GM20000 (cell line): ENCODE results near the gene RICTOR.
A peak's percentile ranks its signal among the peaks of the same experiment; 100 is the strongest.

Source experiments
- DNase-seq: peaks from one replicate; pipeline ENCODE4 v3.0.0; 2012; ENCODE audit warnings: low spot score
- CTCF ChIP-seq: IDR thresholded peaks from 2 replicates; pipeline ENCODE4 v1.5.1; 2012; ENCODE audit warnings: mild to moderate bottlenecking, control low read depth; ENCODE audit errors: extremely low read depth, missing control alignments

The RICTOR gene

GRCh38 chr5:39074017-39074814, at the start of gene RICTOR:
TSS of gene RICTOR (minus strand) at chr5:39074399. CDS start at chr5:39074377, 22 bp downstream.
- TF ChIP-seq CTCF = no peak
- DNase-seq = peak; percentile 97

- TF ChIP-seq CTCF = no peak
- no peak for DNase-seq
These were observed 47.7 kb upstream of the RICTOR start for GRCh38 chr5:39121922-39122321.

- TF ChIP-seq CTCF = no peak
- no peak for DNase-seq
These were observed 47.1 kb upstream of the RICTOR start for GRCh38 chr5:39121315-39121714.

GRCh38 chr5:39120052-39120420, 45.8 kb upstream of the RICTOR start:
- TF ChIP-seq CTCF = no peak
- no peak for DNase-seq

- TF ChIP-seq CTCF = no peak
- DNase-seq = no peak
These were observed 45.3 kb upstream of the RICTOR start for GRCh38 chr5:39119404-39120051.

- no peak for TF ChIP-seq CTCF
- DNase-seq = no peak
These were observed 44.4 kb upstream of the RICTOR start for GRCh38 chr5:39118638-39119037.

GRCh38 chr5:39117401-39117800, 43.2 kb upstream of the RICTOR start:
- no peak for TF ChIP-seq CTCF
- DNase-seq = no peak
